HG02678 (cell line): Measurements from ENCODE around the gene HOXA3.

Source experiments
- ATAC-seq: cut with Tn5 transposase; IDR thresholded peaks from one replicate; pipeline ENCODE4 v1.9.1; 2021; ENCODE audit warnings: mild to moderate bottlenecking, moderate library complexity; ENCODE audit not compliant: unreplicated experiment

Gene HOXA3

DNA sequence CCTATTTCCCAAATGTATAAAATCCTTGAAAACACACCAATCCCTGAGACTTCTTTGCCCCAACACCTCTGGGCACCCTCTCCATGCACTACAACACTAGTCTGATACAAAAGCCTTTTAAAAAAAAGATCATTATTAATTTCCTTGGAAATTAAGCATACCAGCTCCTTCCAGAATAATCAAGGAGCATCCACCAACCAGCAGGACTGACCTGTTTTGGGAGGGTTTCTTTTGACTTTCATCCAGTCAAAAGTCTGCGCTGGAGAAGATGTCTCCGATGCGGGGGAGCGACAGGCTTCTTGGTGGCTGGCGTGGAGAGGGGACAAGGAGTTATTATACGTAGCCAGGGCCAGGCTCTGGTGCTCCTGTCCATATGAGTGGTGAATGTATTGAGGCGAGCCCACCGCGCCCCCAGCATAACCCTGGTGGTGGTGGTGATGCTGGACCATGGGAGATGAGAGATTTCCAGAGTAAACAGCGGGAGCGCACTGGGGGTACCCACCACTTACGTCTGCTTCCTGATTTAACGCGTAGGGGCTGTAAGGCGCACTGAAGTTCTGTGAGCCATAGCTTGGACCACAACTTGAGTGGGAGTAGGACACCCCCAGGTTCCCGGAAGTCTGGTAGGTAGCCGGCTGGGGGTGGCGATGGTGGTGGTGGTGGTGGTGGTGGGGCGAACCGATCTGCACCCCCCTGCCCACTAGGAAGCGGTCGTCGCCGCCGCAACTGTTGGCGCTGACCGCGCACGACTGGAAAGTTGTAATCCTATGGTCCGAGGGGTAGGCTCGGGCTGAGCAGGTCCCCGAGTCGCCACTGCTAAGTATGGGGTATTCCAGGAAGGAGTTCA, 57.1 kb downstream of the HOXA3 start:
- ATAC-seq = no peak

DNA sequence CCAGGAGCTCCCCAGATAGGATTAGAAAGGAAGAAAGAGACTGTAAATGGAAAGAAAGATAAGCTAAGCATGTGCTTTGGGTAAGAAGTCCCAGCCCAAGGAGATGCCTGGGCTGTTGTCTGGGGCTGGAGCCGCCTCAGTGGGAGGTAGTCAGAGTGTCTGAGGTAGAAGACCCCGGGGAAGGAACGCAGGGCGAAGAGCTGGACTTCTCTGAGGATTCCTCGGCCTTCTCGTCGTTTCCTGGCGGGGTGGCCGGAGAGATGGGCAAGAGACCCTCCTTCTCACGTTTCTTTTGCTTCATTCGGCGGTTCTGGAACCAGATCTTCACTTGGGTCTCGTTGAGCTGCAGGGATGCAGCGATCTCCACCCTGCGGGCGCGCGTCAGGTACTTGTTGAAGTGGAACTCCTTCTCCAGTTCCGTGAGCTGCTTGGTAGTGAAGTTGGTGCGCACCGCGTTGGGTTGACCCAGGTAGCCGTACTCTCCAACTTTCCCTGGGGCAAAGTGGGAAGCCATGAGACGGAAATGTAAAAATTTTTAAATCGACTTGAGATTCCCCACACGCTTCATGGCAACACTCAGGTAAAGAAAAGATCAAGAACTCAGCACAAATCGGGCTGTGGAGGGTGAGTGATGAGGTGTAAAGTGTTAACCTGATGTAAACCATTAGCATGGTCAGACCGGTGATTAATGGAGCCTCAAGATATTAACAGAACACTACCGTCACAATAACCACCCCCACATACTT, 57.9 kb downstream of the HOXA3 start:
- no peak for ATAC-seq

DNA sequence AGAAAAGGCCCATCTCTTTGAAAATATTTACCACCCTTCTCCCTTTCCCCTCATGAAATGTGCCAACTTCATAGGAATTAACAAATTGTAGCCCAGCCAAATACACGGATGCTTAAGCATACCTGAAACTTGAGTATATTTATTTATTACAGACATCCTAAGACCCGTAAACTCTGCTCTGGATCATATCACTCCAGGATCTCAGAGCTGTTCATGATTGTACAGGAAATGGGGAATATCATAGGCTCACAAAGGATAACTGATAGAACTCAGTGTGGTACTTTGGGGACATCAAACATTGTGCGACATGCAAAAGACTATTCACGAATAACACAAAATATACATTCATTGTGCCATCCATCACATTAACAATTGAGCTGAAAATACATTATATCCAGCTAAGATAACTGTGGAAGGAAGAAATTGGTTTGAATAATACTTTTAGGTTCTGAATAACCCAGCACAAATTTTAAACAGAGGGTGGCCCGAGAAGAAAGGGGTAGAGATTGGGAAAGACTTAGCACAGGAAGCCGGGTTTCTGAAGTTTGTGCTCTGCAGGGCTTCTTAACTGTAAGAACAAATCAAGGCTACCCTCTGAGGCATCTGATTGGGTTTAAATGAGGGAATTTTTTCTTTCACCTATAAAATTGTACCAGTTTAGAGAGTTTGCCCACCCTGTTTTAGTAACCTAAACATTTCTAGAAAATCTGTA, 59.0 kb downstream of the HOXA3 start:
- ATAC-seq = no peak

DNA sequence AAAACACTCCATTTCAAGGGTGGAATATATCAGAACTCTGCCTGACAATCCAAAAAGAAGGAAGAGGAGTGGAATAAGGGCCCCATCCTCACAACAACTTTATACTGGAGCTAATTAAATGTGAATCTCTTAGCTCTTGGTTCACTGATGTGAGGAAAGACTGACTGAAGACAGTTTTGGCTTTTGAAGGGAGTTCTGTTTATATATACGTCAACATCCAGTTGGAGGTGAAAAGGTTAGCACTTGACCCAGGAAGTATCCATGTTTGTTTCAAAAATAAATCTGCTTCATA, 59.6 kb downstream of the HOXA3 start:
- no peak for ATAC-seq

DNA sequence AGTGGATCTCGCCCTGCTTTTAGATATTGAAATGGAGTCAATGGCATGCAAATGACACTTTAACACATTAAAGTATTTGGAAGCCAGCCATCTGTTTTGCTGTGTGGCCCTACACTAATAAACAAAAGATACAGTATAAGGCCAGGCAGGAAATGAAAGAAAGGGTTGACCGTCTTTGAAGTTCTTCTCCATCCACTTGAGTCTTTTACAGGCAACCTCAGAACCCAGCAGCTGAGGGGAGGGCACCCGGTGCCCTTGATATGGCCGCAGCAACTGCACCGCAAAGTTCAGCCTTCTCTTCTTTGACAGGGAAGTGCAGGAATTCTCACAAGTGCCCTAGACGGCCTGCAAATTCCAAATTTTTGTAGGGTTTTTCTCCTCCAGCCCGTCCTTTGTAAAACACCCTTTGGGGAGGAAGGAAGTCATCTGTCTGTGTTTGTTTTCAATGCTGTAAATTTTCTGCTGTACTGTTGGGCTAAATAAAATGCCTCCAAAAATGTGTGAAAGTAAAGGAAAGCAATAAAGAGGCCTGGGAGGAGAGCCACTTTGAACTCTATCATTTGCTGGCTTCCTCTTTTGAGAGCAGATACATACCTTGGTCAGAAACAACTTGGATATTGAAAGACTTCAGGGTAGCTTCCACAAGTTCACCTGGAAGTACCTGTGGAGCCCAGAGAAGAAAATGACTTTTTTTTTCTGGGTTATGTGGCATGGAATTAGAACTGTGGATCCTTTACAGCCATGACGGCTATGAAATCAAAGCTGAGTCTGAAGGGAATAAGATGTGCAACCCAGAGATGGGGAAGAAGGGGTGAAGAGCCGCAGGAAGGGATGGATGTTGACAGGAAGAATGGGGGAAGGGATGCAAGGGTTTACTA, 60.2 kb downstream of the HOXA3 start:
- ATAC-seq = no peak

DNA sequence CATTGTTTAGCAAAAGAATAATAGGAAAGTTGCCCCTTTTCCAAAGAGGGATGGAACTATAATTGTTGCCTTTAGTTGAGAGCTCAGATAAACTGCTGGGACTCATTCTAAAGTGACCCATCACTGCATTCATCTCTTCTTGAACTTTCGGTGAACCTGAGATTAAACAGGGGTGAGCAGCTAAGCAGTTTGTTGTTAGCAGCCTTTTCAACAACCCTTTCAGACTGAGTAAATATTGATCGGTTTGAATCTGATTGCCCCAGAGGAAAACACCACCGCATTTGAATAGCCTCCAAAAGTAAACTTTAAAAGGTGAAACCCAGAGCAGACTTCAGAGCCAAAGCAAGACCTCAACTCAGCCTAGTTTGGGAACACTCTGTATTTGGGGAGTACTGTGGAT, 61.3 kb downstream of the HOXA3 start:
- ATAC-seq = no peak

DNA sequence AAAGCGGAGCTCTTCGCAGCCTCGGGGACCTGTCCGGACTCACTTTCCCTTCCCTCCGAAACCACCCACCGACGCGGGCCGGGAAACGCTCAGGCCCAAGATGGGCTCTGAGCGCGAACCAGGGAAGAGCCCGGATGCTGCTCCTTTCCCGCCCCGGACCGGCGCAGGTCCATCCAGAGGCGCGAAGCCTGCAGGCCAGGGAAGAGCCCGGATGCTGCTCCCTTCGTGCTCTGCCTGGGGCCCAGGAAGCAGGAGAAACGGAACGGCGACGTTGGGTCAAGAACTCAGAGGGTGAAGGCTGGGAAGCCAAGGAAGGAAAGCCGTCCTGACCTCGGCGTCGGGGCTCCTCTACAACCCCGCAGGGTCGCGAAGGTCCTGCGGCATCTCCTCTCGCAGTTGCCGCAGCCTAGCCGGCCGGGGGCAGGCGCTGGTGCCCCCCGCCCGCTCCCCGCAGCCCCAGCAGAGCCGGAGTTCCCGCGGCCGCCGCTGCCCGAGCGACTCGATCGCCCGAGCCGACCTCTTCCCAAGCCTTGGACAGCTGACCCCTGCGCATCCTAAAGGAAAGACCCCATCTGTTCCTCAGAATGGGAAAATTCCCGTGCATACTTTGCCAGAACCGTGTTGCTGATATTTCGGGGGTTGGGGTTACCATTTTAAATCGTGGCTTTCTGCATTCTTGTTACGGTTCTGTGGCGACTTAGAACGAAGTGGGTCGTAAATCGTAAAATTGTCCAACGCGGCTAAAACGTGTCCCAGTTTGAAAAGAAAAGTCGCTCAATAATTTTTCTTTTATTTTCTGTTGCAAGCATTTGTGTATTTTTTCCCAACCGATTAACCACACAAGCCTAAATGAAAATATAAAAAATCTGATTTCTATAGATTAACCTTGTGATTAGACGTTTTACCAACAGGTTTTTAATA, 64.1 kb downstream of the HOXA3 start:
- no peak for ATAC-seq

DNA sequence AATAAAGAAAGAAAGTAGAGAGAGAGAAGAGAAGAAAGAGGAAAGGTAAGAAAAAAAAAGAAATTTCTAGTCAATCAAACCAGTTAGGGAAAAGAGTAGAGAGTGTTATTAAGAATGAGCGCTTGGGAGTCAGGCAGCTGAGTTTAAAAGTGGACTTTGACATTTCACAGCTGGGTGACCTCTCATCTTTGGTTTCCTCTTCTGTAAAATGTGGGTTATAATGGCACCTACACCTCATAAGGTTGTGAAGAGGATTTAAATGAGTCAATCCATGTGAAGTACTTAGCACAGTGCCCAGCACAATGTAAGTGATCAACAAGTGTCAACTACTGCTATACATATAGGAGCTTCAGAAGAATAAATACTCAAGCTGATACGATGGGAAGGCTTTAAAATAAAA, 68.7 kb downstream of the HOXA3 start:
- ATAC-seq = no peak

DNA sequence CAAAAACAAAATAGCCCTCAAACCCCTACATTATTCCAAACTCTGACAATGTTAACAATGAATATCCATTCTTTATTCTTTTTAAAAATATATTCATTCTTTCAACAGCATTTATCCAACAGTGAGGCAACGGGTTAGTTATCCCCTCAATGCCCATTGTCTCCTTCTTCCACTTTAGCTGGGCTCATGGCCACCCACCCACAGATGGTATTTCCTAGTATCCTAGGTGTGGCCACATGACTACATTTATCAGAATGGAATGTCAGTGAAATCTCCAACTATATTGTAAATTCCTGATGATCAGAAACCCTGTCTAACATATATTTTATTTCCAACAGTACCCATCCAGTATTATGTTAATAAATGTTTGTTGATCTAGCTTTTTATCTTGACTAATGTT, 70.2 kb downstream of the HOXA3 start:
- no peak for ATAC-seq

DNA sequence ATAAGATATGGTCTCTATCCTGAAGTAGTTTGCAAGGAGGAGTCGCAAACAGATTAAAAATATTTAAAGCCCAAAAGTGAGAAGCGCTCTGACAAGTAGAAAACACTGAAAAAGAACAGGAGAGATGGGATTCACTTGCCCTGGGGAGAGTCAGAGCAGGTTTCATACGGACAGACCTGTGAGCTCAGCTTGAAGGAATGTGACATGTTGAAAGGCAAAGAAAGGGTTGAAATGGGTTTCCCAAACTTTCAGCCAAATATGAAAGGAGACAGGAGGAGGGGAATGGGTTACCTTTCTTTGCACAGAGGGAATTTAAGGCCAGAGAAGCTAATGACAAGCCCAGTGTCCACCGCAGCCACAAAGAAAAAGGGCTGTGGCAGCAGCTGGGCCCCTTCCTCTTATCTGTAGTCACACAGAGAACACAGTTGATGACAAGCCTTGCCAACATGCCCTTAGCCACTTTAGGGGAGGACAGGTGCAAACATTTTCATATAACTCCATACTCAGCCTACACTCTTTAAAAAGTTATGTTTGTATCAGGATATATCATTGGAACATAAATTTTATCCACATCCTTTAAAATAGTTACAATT, 71.4 kb downstream of the HOXA3 start:
- ATAC-seq = no peak

DNA sequence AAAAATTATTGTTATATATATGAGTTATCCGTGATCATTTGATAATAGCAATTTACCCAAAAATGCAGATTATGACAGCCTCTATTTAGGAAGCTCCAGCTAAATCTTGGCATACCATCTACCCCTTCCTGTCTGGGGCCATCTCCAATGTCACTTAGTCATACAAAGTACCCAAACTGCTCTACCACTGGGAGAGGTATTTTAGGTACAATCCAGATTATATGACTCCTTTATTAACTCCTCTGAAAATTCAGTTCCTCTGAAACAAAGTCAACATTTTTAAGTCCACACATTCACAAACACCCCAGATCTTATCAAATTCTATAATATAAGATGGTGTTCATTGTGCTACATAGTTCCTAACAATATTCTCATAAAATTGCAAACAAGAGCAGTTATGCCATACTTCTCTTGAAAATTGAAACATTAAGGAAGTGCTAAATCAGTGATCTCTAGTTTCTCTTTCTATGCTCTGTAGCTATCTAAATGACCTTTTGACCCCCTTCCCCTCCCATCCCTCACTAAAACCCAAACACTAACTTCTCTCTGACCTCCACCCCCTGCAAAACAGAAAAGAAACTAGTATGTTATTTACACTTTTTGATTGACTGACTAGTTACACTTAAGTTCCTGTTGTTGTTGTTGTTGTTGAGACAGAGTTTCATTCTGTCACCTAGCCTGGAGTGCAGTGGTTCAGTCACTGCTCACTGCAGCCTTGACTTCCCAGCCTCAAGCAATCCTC, 73.0 kb downstream of the HOXA3 start:
- no peak for ATAC-seq

DNA sequence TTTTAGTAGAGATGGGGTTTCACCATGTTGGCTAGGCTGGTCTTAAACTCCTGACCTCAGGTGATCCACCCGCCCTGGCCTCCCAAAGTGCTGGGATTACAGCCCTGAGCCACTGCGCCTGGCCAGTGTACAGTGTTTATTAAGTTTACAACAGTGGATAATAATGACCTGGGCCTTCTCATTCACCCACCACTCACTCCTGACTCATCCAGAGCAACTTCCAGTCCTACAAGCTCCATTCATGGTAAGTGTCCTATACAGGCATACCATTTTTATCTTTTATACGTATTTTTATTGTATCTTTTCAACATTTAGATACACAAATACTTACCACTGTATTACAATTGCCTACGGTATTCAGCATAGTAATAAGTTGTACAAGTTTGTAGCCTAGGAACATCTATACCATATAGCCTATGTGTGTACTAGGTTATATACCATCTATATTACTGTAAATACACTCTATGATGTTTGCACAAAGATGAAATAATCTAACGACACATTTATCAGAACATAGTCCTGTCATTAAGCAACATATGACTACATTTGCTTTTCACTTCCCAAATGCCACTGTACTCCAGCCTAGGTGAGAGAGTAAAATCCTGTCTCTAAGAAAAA, 73.7 kb downstream of the HOXA3 start:
- ATAC-seq = no peak

DNA sequence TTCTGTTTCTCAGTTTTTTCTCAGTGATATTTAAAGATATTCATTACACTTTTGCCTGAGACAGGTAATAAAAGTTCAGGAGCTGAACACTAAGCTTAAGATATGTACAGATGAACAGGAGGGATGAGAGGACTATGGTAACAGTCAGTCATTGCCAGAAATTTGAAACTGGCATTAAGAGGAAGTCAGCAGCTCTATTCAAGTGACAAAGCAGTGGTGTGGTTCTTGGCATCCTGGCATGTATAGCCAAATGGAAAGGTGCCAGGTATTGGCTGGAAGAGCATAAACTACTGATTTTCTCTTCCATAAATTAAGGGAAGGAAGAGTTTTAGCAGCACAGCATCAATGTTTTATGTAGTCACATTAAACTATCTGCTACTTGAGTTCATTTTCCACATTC, 79.3 kb downstream of the HOXA3 start:
- no peak for ATAC-seq

DNA sequence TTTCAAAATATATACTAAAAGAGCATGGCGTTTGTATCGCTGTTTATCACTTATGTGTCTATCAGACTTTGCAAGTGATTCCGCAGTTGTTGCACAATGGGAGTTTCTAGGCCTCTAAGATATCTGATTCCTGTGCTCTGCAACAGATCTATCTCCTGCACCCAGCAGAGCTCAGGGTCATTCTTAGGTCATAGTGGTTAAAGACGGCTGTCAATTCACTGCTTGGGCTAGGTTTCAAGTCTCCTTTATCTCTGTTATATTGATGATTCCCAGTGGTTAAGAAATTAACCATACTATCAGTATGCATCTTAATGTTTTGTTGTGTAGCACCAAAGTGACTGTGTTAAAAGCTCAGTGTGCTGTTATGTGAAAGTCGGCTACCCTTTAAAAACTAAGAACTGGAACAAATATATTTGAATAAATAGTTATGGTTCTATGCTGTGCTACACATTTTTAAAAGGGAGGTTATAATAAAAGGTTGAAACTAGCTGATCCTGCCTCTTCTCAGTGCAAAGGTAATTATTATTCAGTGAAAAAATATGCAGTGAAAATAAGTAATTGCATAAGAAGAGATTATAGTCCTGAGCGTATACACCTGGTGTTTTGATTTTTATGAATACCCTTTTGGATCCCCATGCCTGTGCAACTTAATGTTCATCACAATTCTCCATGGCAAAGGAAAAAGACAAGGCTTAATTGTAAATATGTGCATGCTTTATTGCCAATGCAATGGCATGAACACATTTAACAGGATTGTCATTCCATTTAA, 80.6 kb downstream of the HOXA3 start:
- no peak for ATAC-seq

DNA sequence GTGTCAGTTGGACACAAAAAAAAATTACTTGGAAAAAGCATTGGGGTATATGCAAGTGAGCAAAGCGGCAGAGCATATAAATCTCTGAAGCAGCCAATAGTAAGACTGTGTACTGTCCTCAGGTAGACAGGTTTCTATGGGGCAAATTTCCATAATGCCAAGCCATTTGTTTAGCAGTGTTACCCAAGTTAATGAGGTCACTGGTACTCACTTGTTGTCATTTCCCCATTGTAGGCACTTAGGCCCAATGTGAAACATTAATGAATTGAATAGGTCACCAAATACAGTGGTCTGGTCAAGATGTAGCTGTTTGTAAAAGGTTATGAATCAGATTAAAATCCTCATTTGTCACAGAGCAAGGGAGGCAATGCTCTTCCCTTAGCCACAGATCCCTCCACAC, 84.1 kb downstream of the HOXA3 start:
- no peak for ATAC-seq

DNA sequence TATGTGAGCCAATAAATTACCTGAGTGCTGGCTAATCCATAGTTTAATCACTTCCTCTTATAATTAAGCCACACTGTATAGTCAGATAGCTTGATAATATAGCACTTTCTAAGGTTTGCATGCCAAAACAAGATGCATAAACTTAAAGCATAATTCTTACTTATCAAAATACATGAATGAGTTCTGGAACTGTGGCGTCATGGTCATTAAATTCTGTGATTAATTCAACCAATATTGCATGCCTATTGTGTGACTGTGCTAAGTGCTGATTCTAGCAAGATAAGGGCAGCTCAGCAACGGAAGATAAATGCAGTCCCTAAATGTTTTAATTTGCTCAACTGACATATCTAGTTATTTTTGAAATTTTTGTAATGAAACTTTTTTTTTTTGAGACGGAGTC, 86.2 kb downstream of the HOXA3 start:
- ATAC-seq = no peak

DNA sequence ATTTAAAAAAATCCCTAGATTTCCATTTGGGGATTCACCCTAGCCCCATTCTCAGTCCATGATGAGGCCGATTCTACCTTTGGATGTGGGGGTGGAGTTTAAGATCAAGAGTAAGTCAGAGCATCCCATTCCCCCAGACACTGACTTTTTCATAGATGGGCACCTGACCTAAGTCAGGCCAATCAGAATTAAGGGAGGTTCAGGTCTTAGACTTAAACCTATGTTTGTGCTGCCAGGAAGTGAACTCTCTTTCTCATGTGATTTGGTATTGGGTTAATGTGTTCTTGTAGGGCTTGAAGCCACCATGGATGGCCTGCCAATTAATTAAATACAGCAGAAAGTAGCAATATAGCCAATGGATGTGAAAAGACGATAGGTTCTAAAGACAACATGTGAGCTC, 86.7 kb downstream of the HOXA3 start:
- no peak for ATAC-seq

DNA sequence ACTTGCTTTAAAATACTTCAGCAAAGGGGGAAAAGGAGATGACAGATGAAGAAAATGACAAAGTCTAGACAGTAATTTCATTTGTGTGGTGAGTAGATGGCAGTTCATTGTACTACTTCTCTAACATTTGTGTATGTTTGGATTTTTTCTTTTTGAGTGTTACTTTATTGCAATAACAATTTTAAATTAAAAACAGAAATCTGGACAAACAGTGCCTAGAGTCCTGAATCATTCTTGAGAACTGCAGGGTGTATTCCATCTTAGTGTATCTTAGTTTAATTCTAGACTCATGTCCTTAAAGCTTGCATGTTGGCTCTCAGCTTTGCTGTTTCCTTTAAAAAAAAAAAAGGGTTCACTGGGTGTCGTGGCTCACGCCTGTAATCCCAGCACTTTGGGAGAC, 87.7 kb downstream of the HOXA3 start:
- ATAC-seq = no peak
